ENCODE measurements around the gene SMPD3. TPM values are rescaled to one million over a fixed set of nuclear protein-coding genes. Genes with fewer than 3 reads are reported as not detected.

SMPD3 gene
- total RNA-seq, 1 experiment from 2014 or later: 0.70 TPM

GRCh38 chr16:68403704-68404103 lies 44.6 kb downstream of the SMPD3 start:
- Mint-ChIP-seq H3K27me3 (ENCODE audit: low read depth) (peaks cover 2% of the 10 kb centered on the region; the same call in 1 of the 2 replicates), H3K36me3 (ENCODE audit: insufficient read depth in 1 of 3, low read depth in 3 of 3) (no peaks in the 10 kb centered on the region)

More at GRCh38 chr16:68403704-68404103, 44.6 kb downstream of the SMPD3 start:
- H3K27ac ChIP-seq (ENCODE audit: insufficient read length, low read depth, low read length): no peak overlapping the region
- H2BK15ac ChIP-seq (ENCODE audit: low read depth, low read length): no peak overlapping the region
- Mint-ChIP-seq H3K4me1 (peaks cover 41 to 48% of the 10 kb centered on the region in 2 experiments), H3K4me3 (no peak overlapping the region), H3K9me3 (no peaks in the 10 kb centered on the region), H3K27ac (no peak overlapping the region)
- no peak overlapping the region for H2AFZ ChIP-seq (ENCODE audit: low read length)
- H2AK5ac ChIP-seq (ENCODE audit: insufficient read length, low read length): no peak overlapping the region
- WGBS (ENCODE audit: extremely low coverage, insufficient read length, low lambda C conversion rate): no CpG with 5 or more reads among the region's 3 CpGs
- no peak overlapping the region for H2BK20ac ChIP-seq (ENCODE audit: low read depth, low read length, poor library complexity, severe bottlenecking)
- no peaks in the 10 kb centered on the region for H4K20me1 ChIP-seq (ENCODE audit: control insufficient read depth, insufficient read depth, insufficient read length)
- no peak overlapping the region for H3T11ph ChIP-seq (ENCODE audit: low read length)
- H3K9ac ChIP-seq (ENCODE audit: extremely low read depth, insufficient read length, low read length): no peak overlapping the region
- H2BK120ac ChIP-seq (ENCODE audit: low read depth, low read length, poor library complexity, severe bottlenecking): no peak overlapping the region
- no peak overlapping the region for H2BK5ac ChIP-seq (ENCODE audit: insufficient read length, low read length)
- H3K4me1 ChIP-seq (ENCODE audit: insufficient read depth, low read length): 0 out of 2 replicates have a peak, but pooled peaks cover 3% of the 10 kb centered on the region
- no peak overlapping the region for H3K4me2 ChIP-seq (ENCODE audit: insufficient read depth, insufficient read length, low read length)
- TF ChIP-seq CTCF (conservative IDR thresholded peaks at IDR 0.05): no peak
- no peak overlapping the region for H4K5ac ChIP-seq (ENCODE audit: insufficient read length, low read depth, low read length)
- H3K18ac ChIP-seq (ENCODE audit: insufficient read length, low read depth, low read length): no peak overlapping the region
- H3K9me3 ChIP-seq (ENCODE audit: control insufficient read depth, low read depth, low read length): no peaks in the 10 kb centered on the region
- H3K23ac ChIP-seq (ENCODE audit: insufficient read length, low read depth, low read length): no peak overlapping the region
- no peaks in the 10 kb centered on the region for H3K27me3 ChIP-seq (ENCODE audit: insufficient read depth, low read length)
- H3K79me1 ChIP-seq (ENCODE audit: insufficient read depth, low read depth, low read length, poor library complexity, severe bottlenecking): no peaks in the 10 kb centered on the region
- no peaks in the 10 kb centered on the region for H3K23me2 ChIP-seq (ENCODE audit: insufficient read length, low read depth, low read length, poor library complexity, severe bottlenecking)
- H4K91ac ChIP-seq (ENCODE audit: insufficient read length, low read depth, low read length): no peak overlapping the region
- no peak overlapping the region for H3K14ac ChIP-seq (ENCODE audit: insufficient read depth, low read length)
- H4K8ac ChIP-seq (replicated peaks; ENCODE audit: insufficient read length, low read depth, low read length): no peak overlapping the region
- no peaks in the 10 kb centered on the region for H3K79me2 ChIP-seq (ENCODE audit: insufficient read depth, low read length)
- no peak overlapping the region for H3K56ac ChIP-seq (ENCODE audit: insufficient read length, low read depth, low read length)
- no peak for DNase-seq
- H3K4ac ChIP-seq (ENCODE audit: low read depth, low read length): no peak overlapping the region
- H2BK12ac ChIP-seq (ENCODE audit: insufficient read length, low read depth, low read length): no peak overlapping the region
